NOMO-1 treated with dmso at 0.1 percent for 144 hours (cell line): ENCODE results near the gene OSMR.

Source experiments
- DNase-seq: peaks from one replicate; lab custom pipeline; 2025; ENCODE audit not compliant: unreplicated experiment; lab: John Stamatoyannopoulos, UW

Gene OSMR

GRCh38 chr5:38871058-38871605 is 25.3 kb downstream of the OSMR start:
- DNase-seq: no peak

GRCh38 chr5:38871790-38872551 is 26.2 kb downstream of the OSMR start:
- no peak for DNase-seq

DNA sequence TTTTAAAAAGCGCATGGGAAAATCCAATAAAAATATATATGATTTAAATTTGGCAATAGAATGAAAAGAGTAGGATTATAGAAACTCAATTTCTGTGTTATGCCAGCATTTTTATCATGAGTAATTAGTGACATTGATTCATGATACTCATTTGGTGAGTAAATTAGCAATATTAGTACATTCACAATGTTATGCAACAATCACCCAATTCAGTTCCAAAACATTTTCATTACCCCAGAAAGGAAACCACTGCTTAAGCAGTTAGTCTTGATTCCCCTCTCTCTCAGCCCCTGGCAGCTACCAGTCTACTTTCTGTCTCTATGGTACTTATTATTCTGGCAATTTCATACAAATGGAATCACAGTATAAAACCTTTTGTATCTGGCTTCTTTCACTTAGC is 27.0 kb downstream of the OSMR start:
- DNase-seq: no peak

- DNase-seq: no peak
Observed at GRCh38 chr5:38874948-38875456, 29.2 kb downstream of the OSMR start.

GRCh38 chr5:38878391-38879077 is 32.7 kb downstream of the OSMR start:
- peak; percentile 11 for DNase-seq

GRCh38 chr5:38879078-38879460 is 33.3 kb downstream of the OSMR start:
- no peak for DNase-seq

GRCh38 chr5:38883842-38884241 is 38.0 kb downstream of the OSMR start:
- DNase-seq: no peak

GRCh38 chr5:38885208-38885607 is 39.4 kb downstream of the OSMR start:
- no peak for DNase-seq

DNA sequence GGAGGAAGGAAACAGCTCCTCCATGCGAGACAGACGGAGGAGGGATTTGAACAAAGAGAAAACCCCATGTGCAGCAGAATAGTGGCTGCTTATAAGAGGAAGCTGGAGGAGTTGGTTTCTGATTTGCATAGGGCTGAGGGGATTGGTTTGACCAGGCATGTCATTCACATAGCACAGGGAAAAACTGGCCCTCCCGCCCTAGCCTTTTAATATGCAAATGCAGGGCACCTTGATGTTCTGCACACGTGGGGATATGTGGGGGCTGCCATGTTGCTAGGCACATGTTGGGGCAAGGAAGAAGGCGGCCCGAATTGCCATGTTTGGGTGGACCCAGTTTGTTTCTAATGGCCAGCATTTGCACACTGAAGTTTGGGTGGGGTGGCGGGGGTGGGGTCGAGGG is 42.2 kb downstream of the OSMR start:
- no peak for DNase-seq

DNA sequence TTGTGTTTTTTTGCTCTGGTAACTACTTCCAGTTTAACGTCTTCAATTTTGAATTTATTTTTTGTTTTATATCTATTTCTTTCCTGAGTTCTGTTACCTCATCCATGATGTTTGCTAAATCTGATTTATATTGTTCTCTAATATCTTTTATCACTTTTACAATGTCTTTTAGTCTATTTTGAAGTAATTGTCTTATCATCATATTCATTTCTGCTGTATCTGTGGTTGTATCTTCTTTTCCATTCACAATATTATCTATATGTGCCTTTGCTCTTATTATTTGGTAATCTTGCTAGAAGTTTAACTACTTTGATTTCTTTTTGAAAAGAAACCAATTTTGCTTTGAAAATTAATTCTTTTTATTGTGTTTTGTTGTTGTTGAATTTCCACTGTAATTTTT is 43.6 kb downstream of the OSMR start:
- no peak for DNase-seq

DNA sequence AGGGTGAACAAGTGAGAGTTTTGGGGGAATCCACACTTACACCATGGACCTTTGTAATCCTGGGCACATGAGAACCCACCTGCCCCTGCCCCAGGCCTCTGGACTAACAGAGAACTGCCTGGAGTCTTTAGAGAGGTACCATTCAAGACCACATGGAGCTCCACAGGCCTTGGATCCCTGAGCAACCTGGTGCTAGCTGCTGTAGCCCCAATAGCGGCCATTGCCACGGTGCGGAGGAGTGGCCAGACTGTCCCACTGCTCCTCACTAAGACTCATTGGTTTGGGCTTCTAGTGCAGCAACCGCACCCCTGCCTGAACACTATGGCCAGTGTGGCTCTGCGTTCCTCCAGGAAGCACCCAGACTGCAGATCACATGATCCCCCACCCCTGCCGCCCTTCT is 45.8 kb downstream of the OSMR start:
- no peak for DNase-seq

DNA sequence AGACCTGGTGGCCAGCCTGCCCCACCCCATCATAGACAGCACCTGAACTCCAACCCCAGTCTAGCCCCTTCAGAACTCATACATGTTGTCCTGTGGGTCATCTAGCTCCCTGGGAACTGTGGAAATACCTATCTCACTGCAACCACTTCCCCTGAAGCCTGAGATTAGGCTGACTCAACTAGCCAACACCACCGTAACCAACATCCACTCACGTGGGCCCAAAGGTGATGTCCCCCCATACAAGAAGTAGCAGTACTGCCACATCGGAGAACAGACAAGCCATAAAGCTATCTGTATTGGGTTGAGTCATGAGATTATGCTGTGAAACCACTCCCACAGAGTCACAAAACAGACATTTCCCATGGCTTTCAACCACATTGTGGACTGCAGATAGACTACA is 46.6 kb downstream of the OSMR start:
- no peak for DNase-seq

DNA sequence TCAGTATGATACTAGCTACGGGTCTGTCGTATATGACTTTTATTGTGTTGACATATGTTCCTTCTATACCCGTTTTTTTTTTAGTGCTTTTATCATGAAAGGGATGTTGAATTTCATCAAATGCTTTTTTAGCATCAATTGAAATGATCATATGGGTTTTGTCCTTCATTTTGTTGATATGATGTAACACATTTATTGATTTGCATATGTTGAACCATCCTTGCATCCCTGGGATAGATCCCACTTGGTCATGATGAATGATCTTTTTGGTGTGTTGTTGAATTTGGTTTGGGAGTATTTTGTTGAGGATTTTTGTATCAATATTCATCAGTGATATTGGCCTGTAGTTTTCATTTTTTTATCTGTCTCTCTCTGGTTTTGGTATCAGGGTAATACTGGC is 50.9 kb downstream of the OSMR start:
- DNase-seq: no peak

- DNase-seq: no peak
Observed at GRCh38 chr5:38899936-38900335, 54.1 kb downstream of the OSMR start.

GRCh38 chr5:38905516-38905915 is 59.7 kb downstream of the OSMR start:
- no peak for DNase-seq

DNA sequence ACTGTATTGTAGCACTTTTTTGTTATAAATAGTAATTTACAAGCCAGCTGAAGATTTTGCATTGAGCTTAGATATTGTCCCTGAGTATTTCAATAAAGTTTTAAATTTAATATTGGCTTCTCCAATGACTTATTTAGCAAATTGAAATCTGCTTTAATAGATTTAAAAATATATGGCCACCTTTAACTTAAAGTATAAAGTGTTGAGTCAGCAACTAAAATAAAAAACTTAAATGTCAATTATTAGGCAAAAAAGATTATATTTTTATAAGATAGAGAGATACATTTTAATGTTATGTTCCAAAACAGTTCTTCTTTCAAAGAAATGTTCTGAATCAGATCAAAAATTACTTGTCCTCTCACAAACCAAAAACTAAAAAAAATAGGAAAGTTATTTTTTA is 60.7 kb downstream of the OSMR start:
- no peak for DNase-seq

- DNase-seq: no peak
Observed at GRCh38 chr5:38911933-38912332, 66.1 kb downstream of the OSMR start.

DNA sequence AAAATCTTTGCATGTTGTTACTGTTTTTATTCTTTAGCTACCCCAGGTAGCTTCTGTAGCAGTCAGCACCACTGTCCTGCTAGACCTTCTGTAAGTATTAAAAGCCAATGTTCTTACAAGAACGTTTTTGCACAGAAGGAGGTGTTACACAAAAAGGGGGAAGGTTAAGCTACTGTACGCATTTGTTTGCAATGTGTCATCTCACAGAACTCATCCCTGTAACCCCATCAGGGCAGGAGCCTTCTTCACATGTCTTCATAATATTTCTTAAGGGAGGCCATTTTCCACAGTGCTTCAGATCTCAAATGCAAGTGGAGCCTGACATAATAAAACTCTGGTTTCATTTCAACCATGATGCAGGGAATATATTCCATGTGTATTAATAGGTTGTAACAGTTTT is 67.9 kb downstream of the OSMR start:
- DNase-seq: no peak

DNA sequence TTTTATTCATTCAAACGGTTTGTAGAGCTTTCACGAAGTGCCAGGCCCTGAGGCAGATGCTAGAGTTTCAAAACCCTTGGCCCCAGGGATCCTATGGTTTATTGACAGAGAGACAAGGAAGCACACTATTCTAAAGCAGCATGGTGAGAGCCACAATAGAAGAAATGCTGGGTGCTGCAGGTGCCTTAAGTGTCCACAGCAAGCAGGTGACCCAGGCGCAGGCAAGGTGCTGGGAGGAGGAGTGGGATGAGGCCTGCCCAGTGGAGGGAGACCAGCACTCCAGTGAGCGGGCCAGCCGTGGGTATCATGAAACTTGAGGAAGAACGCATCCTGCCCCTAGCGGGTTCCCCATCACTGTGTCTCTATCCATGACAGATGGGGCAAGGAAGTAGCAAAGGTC is 71.0 kb downstream of the OSMR start:
- no peak for DNase-seq

DNA sequence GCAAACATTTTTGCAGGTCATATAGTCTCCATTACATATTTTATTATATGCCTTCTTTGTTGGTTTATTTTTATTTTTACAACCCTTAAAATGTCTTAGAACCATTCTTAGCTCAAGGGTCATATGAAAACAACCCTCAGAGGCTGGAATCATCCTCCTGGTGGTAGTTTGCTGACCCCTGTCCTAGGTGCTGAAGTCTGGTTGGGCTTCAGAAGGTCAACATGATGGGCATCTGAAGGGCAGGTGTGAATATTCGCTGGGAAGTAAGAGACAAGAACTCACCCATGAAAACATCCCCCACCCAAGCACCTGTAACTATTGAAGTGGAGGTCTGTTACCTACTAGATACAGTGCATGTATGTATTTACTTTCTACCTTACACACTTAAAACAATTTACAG is 75.4 kb downstream of the OSMR start:
- no peak for DNase-seq

GRCh38 chr5:38922199-38922598 is 76.4 kb downstream of the OSMR start:
- DNase-seq: peak; percentile 40
